HepG2 (cell line): ENCODE data around the gene GPR26. TPM values are rescaled to one million over a fixed set of nuclear protein-coding genes. Genes with fewer than 3 reads are reported as not detected.

Experiments
- ATAC-seq: fragments of 200-7000 bp; cut with Tn5 transposase; 3 replicates; pipeline ENCODE4 v1.9.1; 2020; ENCODE audit warnings: mild to moderate bottlenecking, moderate library complexity
- BruUV-seq: library from RNA; stranded (reverse); fragments of 400-500 nt; replicated peaks from 2 replicates; lab custom pipeline; 2021; lab: Mats Ljungman, UMichigan
- CTCF ChIA-PET: fragments of 300-600 bp; formaldehyde crosslinking; extraction: SDS; loops from one replicate; lab custom pipeline; 2021; ENCODE audit warnings: low total read pairs, inconsistent platforms, low intra/inter-chr PET ratio; lab: Yijun Ruan, JAX
- POLR2A ChIA-PET: fragments of 350-600 bp; sonication (Branson Sonifier 250); formaldehyde crosslinking; loops from one replicate; lab custom pipeline; 2020; ENCODE audit warnings: antibody characterized with exemption, inconsistent platforms; lab: Yijun Ruan, JAX
- DNase-seq: peaks from one replicate; pipeline ENCODE4 v3.0.0-alpha.2; 2015; ENCODE audit warnings: low spot score
- FAIRE-seq: peaks from 3 replicates; lab custom pipeline; 2011; peaks lifted over from hg19 to GRCh38; lab: Jason Lieb, UNC
- H2AFZ ChIP-seq: one replicate; pipeline ENCODE4 v1.6.1; 2011; ENCODE audit warnings: low read length, inconsistent platforms
- H3K27ac ChIP-seq: fragments of 300-600 bp; 3 replicates; pipeline ENCODE4 v1.8.0; 2011; ENCODE audit warnings: mixed run types, mild to moderate bottlenecking, mixed read lengths, low read length, inconsistent platforms; ENCODE audit not compliant: insufficient read depth; ENCODE audit errors: extremely low read length
- H3K27me3 ChIP-seq, 2 experiments: fragments of 200-600 bp in 1 of 2; 2 replicates in 1 of 2; 3 replicates in 1 of 2; pipeline versions ENCODE4 v1.6.0 to v1.8.0; 2011; ENCODE audit warnings: low read length in 2 of 2, mild to moderate bottlenecking in 2 of 2, moderate library complexity in 2 of 2, inconsistent platforms in 1 of 2; ENCODE audit not compliant: insufficient read depth in 2 of 2, control insufficient read depth in 1 of 2
- H3K36me3 ChIP-seq, 2 experiments: fragments of 200-600 bp in 1 of 2; replicated peaks in 1 of 2; 2 replicates in 1 of 2; 3 replicates in 1 of 2; pipeline versions ENCODE4 v1.5.1 to v1.8.0; 2011; ENCODE audit warnings: low read length in 2 of 2, inconsistent platforms in 1 of 2; ENCODE audit not compliant: insufficient read depth in 2 of 2, control insufficient read depth in 1 of 2
- H3K4me1 ChIP-seq: 2 replicates; pipeline ENCODE4 v1.5.1; 2012; ENCODE audit warnings: low read length, inconsistent platforms; ENCODE audit not compliant: insufficient read depth
- H3K4me2 ChIP-seq: 2 replicates; pipeline ENCODE4 v1.6.0; 2011; ENCODE audit warnings: low read depth, low read length, inconsistent platforms
- H3K4me3 ChIP-seq, 3 experiments: fragments of 200-600 bp in 1 of 3; sonication (generic), shearing (Covaris generic) in 1 of 3; replicated peaks in 1 of 3; 2 replicates each; pipeline ENCODE4 v1.5.1; 2011 to 2016; ENCODE audit warnings: low read length in 3 of 3, inconsistent platforms in 2 of 3, low read depth in 2 of 3, mild to moderate bottlenecking in 2 of 3, control low read depth in 1 of 3, mixed read lengths in 1 of 3; ENCODE audit not compliant: insufficient read depth in 1 of 3
- H3K79me2 ChIP-seq: one replicate; pipeline ENCODE4 v1.6.1; 2011; ENCODE audit warnings: low read length, inconsistent platforms; ENCODE audit not compliant: insufficient read depth
- H3K9ac ChIP-seq: 2 replicates; pipeline ENCODE4 v1.6.0; 2011; ENCODE audit warnings: mild to moderate bottlenecking, low read depth, low read length, inconsistent platforms; ENCODE audit not compliant: insufficient read depth
- H3K9me3 ChIP-seq: 2 replicates; pipeline ENCODE4 v1.5.1; 2012; ENCODE audit warnings: mild to moderate bottlenecking, low read length
- H4K20me1 ChIP-seq: 2 replicates; pipeline ENCODE4 v1.6.0; 2011; ENCODE audit warnings: inconsistent platforms, mild to moderate bottlenecking, low read length, moderate library complexity; ENCODE audit not compliant: insufficient read depth
- EEA1 ChIP-seq: sonication (generic); formaldehyde crosslinking; IDR thresholded peaks from 2 replicates; pipeline ENCODE4 v1.5.1; 2020; ENCODE audit warnings: mild to moderate bottlenecking, missing genetic modification reagents, borderline replicate concordance
- MEIS1 ChIP-seq: sonication (generic); formaldehyde crosslinking; IDR thresholded peaks from 2 replicates; pipeline ENCODE4 v1.9.0; 2021; ENCODE audit warnings: mild to moderate bottlenecking, missing genetic modification reagents, moderate library complexity, borderline replicate concordance
- POGZ ChIP-seq: sonication (generic); formaldehyde crosslinking; IDR thresholded peaks from 2 replicates; pipeline ENCODE4 v1.4.0; 2020; ENCODE audit warnings: mild to moderate bottlenecking, missing genetic modification reagents
- RELA ChIP-seq: sonication (generic); formaldehyde crosslinking; IDR thresholded peaks from 2 replicates; pipeline ENCODE4 v1.4.0; 2020; ENCODE audit warnings: missing genetic modification reagents
- SRSF9 ChIP-seq: fragments of 200-400 bp; formaldehyde crosslinking; IDR thresholded peaks from 2 replicates; pipeline ENCODE4 v1.6.1; 2018; ENCODE audit warnings: borderline replicate concordance, mild to moderate bottlenecking, low read depth, low read length; ENCODE audit not compliant: insufficient read depth, poor library complexity, severe bottlenecking
- ZFY ChIP-seq: sonication (generic); formaldehyde crosslinking; IDR thresholded peaks from 2 replicates; pipeline ENCODE4 v1.4.0; 2020; ENCODE audit warnings: missing genetic modification reagents
- ZKSCAN8 ChIP-seq: IDR thresholded peaks from 2 replicates; pipeline ENCODE4 v1.6.1; 2016; ENCODE audit warnings: borderline replicate concordance, missing genetic modification reagents, missing compliant biosample characterization
- WGBS: methylation state at CpG from one replicate; pipeline ENCODE4 v1.1.6; 2017; ENCODE audit warnings: low lambda C conversion rate; 5-methylcytosine and 5-hydroxymethylcytosine counted together
- in situ Hi-C: cut with HindIII; loops from 2 replicates; pipeline ENCODE4 v1.10.0; 2017; ENCODE audit warnings: low pct_unique_long_range_greater_than_20kb; ENCODE audit not compliant: extremely low pct_ligation_motif_present
- intact Hi-C: fragments of 100-400 bp; cut with micrococcal nuclease; formaldehyde crosslinking; loops from one replicate; pipeline ENCODE4 v1.10.0; 2022; ENCODE audit not compliant: unreplicated experiment
- polyA plus RNA-seq, 8 experiments: library from polyadenylated mRNA; depleted of rRNA in 3 of 8; stranded (reverse) in 7 of 8; unstranded in 1 of 8; fragments of >200 nt; fragmentation: Illumina TruSeq in 4 of 8; extraction: Trizol in 4 of 8; gene quantifications; 2 replicates each; pipeline versions ENCODE4 v1.2.1 to v1.2.3, GENCODE V29; 2011 to 2016; ENCODE audit warnings: low read depth in 4 of 8, missing spikeins in 1 of 8, mixed read lengths in 1 of 8; ENCODE audit not compliant: insufficient read depth in 1 of 8
- total RNA-seq, 5 experiments: library from RNA; depleted of rRNA; stranded (reverse); fragments of >200 nt; fragmentation: Illumina TruSeq; extraction: Trizol; gene quantifications; 2 replicates each; pipeline ENCODE4 v1.2.3, GENCODE V29; 2016; ENCODE audit warnings: low read depth in 1 of 5
- TF ChIP-seq, protein P1 (sequence below): fragments of 450-650 bp; IDR thresholded peaks from 2 replicates; pipeline ENCODE4 v1.6.1; 2016
- TF ChIP-seq, protein P2 (sequence below): sonication (generic); formaldehyde crosslinking; IDR thresholded peaks from 2 replicates; pipeline ENCODE4 v1.5.0; 2020; ENCODE audit warnings: missing genetic modification reagents, mild to moderate bottlenecking, borderline replicate concordance
- TF ChIP-seq, protein P3 (sequence below): IDR thresholded peaks from 2 replicates; pipeline ENCODE4 v1.6.1; 2016; ENCODE audit warnings: low read depth, borderline replicate concordance
- TF ChIP-seq, protein P4 (sequence below): sonication (generic); formaldehyde crosslinking; IDR thresholded peaks from 2 replicates; pipeline ENCODE4 v1.4.0; 2020; ENCODE audit warnings: mild to moderate bottlenecking, missing genetic modification reagents
- TF ChIP-seq, protein P5 (sequence below): sonication (generic); formaldehyde crosslinking; IDR thresholded peaks from 2 replicates; pipeline ENCODE4 v1.8.1; 2023; ENCODE audit warnings: missing genetic modification reagents, inconsistent platforms, borderline replicate concordance

Gene GPR26
- total and polyA plus RNA-seq, 2 of the 13 experiments (the other 11 are each of a cell fraction or from before 2014, with no cell fraction given): not detected

DNA sequence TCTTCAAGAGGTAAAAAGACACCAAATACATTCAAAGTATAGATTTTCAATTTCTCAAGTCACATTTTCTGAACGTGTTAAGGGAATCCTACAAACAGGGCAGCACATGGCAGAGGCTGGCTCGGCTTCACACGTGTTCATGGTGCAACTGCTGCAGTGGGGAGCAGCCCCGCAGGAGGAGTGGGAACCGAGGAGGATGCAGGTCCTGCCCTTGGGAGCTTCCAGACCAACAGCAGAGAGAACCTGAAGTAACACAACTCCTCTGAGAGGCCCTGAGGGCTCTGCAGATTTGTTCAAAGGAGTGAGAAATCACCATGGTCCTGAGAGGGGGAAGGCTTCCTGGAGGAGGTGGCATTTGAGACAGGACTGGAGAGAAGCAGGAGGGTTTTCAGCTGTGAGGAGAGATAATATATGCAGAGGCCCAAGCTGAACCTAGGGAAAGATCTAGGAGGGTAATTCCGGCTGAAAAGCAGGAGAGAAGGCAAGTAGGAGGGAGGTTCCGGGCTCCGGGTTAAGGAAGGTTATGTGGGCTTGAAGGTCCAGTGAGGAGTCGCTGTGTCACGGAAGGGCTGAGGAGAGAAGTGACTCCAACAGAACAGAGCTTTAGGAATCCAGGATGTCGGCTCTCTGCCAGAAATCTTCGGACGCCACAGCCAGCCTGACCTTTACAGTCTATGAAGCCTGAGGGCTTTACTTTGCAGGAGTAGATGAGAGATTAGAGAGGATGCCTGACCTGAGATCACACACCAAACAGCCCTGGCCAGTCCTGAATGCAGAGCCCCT lies 77.5 kb downstream of the GPR26 start:
- ChIA-PET POLR2A (no interaction called here), CTCF (no interaction called here)
- FAIRE-seq: no peak
- H2AFZ ChIP-seq: no peak overlapping the region
- no peak overlapping the region for H3K4me3 ChIP-seq
- no peak for ATAC-seq
- 41% methylated on average over 10 of the region's 13 CpGs for WGBS
- no peaks in the 10 kb centered on the region for H4K20me1 ChIP-seq
- H3K4me2 ChIP-seq: no peak overlapping the region
- no TSS peak for BruUV-seq
- H3K79me2 ChIP-seq: no peaks in the 10 kb centered on the region
- peaks cover 0 to 8% of the 10 kb centered on the region in 2 experiments; a peak in 3 of 5 replicates for H3K27me3 ChIP-seq
- intact Hi-C loops: no loop called here
- H3K4me1 ChIP-seq: no peaks in the 10 kb centered on the region
- no peaks in the 10 kb centered on the region for H3K36me3 ChIP-seq
- in situ Hi-C loops: no loop called here
- H3K9me3 ChIP-seq: no peaks in the 10 kb centered on the region
- no peak for DNase-seq
- no peak overlapping the region for H3K27ac ChIP-seq
- TF ChIP-seq, protein P1, sequence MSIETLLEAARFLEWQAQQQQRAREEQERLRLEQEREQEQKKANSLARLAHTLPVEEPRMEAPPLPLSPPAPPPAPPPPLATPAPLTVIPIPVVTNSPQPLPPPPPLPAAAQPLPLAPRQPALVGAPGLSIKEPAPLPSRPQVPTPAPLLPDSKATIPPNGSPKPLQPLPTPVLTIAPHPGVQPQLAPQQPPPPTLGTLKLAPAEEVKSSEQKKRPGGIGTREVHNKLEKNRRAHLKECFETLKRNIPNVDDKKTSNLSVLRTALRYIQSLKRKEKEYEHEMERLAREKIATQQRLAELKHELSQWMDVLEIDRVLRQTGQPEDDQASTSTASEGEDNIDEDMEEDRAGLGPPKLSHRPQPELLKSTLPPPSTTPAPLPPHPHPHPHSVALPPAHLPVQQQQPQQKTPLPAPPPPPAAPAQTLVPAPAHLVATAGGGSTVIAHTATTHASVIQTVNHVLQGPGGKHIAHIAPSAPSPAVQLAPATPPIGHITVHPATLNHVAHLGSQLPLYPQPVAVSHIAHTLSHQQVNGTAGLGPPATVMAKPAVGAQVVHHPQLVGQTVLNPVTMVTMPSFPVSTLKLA: peak; percentile 73
- TF ChIP-seq, protein P2, sequence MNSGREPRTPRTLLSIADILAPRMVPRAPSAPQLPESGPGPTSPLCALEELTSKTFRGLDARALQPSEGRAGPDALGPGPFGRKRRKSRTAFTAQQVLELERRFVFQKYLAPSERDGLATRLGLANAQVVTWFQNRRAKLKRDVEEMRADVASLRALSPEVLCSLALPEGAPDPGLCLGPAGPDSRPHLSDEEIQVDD (CRISPR knock-in tag): no peak
- TF ChIP-seq ZFY (CRISPR knock-in tag): no peak
- no peak overlapping the region for H3K9ac ChIP-seq

DNA sequence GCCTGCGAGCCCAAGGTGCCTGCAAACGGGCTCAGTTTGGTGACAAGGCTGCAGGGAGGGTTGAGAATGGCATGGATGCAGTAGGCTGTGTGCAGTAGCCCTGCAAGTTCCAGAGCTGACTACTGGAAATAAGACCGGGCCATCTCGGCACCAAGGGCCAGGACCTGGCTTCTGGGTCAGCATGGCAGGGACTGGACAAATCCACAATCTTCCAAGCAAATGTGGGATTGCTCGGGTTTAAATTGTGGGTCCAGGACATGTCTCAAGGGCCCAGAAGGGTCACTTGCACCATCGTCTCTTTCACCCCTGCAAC lies 78.0 kb downstream of the GPR26 start:
- Histone ChIP-seq H2AFZ (no peak overlapping the region), H3K9ac (no peak overlapping the region), H3K4me2 (no peak overlapping the region), H3K4me3 (no peak overlapping the region), H3K4me1 (no peaks in the 10 kb centered on the region), H4K20me1 (no peaks in the 10 kb centered on the region), H3K36me3 (no peaks in the 10 kb centered on the region), H3K27me3 (peaks cover 0 to 8% of the 10 kb centered on the region in 2 experiments; a peak in 3 of 5 replicates), H3K9me3 (no peaks in the 10 kb centered on the region), H3K27ac (no peak overlapping the region), H3K79me2 (no peaks in the 10 kb centered on the region)
- ATAC-seq: no peak
- in situ Hi-C loops: no loop called here
- no peak for DNase-seq
- 20% methylated on average over 3 of the region's 6 CpGs for WGBS
- BruUV-seq: no TSS peak
- no peak for FAIRE-seq
- ChIA-PET POLR2A (no interaction called here), CTCF (no interaction called here)
- intact Hi-C loops: no loop called here
- TF ChIP-seq, protein P3, sequence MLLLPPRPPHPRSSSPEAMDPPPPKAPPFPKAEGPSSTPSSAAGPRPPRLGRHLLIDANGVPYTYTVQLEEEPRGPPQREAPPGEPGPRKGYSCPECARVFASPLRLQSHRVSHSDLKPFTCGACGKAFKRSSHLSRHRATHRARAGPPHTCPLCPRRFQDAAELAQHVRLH (CRISPR knock-in tag): no peak
- TF ChIP-seq SRSF9: no peak
- no peak for TF ChIP-seq POGZ (CRISPR knock-in tag)
- no peak for TF ChIP-seq ZKSCAN8
- no peak for TF ChIP-seq EEA1 (CRISPR knock-in tag)
- TF ChIP-seq, protein P4, sequence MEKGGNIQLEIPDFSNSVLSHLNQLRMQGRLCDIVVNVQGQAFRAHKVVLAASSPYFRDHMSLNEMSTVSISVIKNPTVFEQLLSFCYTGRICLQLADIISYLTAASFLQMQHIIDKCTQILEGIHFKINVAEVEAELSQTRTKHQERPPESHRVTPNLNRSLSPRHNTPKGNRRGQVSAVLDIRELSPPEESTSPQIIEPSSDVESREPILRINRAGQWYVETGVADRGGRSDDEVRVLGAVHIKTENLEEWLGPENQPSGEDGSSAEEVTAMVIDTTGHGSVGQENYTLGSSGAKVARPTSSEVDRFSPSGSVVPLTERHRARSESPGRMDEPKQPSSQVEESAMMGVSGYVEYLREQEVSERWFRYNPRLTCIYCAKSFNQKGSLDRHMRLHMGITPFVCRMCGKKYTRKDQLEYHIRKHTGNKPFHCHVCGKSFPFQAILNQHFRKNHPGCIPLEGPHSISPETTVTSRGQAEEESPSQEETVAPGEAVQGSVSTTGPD (CRISPR knock-in tag): no peak
- TF ChIP-seq RELA (CRISPR knock-in tag): no peak
- TF ChIP-seq MEIS1 (CRISPR knock-in tag): no peak
- TF ChIP-seq, protein P5, sequence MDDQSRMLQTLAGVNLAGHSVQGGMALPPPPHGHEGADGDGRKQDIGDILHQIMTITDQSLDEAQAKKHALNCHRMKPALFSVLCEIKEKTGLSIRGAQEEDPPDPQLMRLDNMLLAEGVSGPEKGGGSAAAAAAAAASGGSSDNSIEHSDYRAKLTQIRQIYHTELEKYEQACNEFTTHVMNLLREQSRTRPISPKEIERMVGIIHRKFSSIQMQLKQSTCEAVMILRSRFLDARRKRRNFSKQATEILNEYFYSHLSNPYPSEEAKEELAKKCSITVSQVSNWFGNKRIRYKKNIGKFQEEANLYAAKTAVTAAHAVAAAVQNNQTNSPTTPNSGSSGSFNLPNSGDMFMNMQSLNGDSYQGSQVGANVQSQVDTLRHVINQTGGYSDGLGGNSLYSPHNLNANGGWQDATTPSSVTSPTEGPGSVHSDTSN (CRISPR knock-in tag): no peak
